ENCODE data around the gene CCDC13. TPM values are rescaled to one million over a fixed set of nuclear protein-coding genes. Genes with fewer than 3 reads are reported as not detected.
A peak's percentile ranks its signal among the peaks of the same experiment; 100 is the strongest.

Gene CCDC13
- total and polyA plus RNA-seq, 11 donors: 0.44 to 1.4 (median 0.83) TPM; not detected in 1

- ATAC-seq (peak; percentile 99 to 100 (median 100)), DNase-seq (peak; percentile 97 to 98 (median 98))
- TF ChIP-seq POLR2A (IDR thresholded peaks at IDR 0.05): peak; percentile 79 to 98
- no peak for TF ChIP-seq CTCF (IDR thresholded peaks at IDR 0.05)
- peak within 1 kb of the TSS; percentile 88 to 99 (median 96) for H3K27ac ChIP-seq
- H3K9me3 ChIP-seq: no peaks in the 10 kb centered on the region
- 1 to 2% (median 1%) methylated on average over 32 to 63 of the region's 63 CpGs for WGBS, 4 donors
- peaks cover 4 to 50% (median 35%) of the 10 kb centered on the region in 12 donors for H3K4me1 ChIP-seq
- peaks cover 0 to 4% (median 0%) of the 10 kb centered on the region in 9 donors for H3K36me3 ChIP-seq
- H3K27me3 ChIP-seq: no peaks in the 10 kb centered on the region
- H3K4me3 ChIP-seq: peak within 1 kb of the TSS; percentile 58 to 96 (median 84)
- intact Hi-C loops (cut with DNase I): no loop called here
Measured at GRCh38 chr3:42804106-42804830, 31.2 kb upstream of the CCDC13 start, which contains the start of gene HIGD1A. HIGD1A (minus strand) TSS chr3:42804490; CDS start chr3:42794253, 10,237 bp downstream.

- WGBS, 4 donors: 1 to 2% (median 1%) methylated on average over 33 of the region's 33 CpGs
- Histone ChIP-seq H3K36me3 (peaks cover 0 to 4% (median 0%) of the 10 kb centered on the region in 9 donors), H3K4me1 (peaks cover 4 to 51% (median 35%) of the 10 kb centered on the region in 12 donors), H3K27ac (peak overlapping the region; percentile 88 to 99 (median 96)), H3K27me3 (no peaks in the 10 kb centered on the region), H3K9me3 (no peaks in the 10 kb centered on the region), H3K4me3 (peak overlapping the region; percentile 58 to 96 (median 84))
- TF ChIP-seq CTCF (IDR thresholded peaks at IDR 0.05): no peak
- no peak for TF ChIP-seq POLR2A (IDR thresholded peaks at IDR 0.05)
- DNase-seq: peak; percentile 43 to 77 (median 61)
- peak; percentile 41 to 68 (median 66) for ATAC-seq
- intact Hi-C loops (cut with DNase I): no loop called here
Measured at GRCh38 chr3:42803414-42804105, 30.5 kb upstream of the CCDC13 start.

GRCh38 chr3:42802876-42803413 lies 29.9 kb upstream of the CCDC13 start:
- DNase-seq: no peak
- Histone ChIP-seq H3K4me1 (peaks cover 4 to 51% (median 35%) of the 10 kb centered on the region in 12 donors), H3K36me3 (peaks cover 0 to 4% (median 0%) of the 10 kb centered on the region in 9 donors), H3K9me3 (no peaks in the 10 kb centered on the region), H3K4me3 (peak overlapping the region; percentile 58 to 96 (median 84)), H3K27ac (peak overlapping the region; percentile 88 to 99 (median 96)), H3K27me3 (no peaks in the 10 kb centered on the region)
- no peak for TF ChIP-seq POLR2A (IDR thresholded peaks at IDR 0.05)
- no peak for TF ChIP-seq CTCF (IDR thresholded peaks at IDR 0.05)
- 29 to 44% (median 40%) methylated on average over 11 of the region's 11 CpGs for WGBS, 4 donors
- ATAC-seq: no peak
- intact Hi-C loops (cut with DNase I): no loop called here

- 85 to 88% (median 87%) methylated on average over 4 of the region's 4 CpGs for WGBS, 4 donors
- Histone ChIP-seq H3K27ac (peak overlapping the region in 3 of 12 donors; percentile 98 to 99 (median 98)), H3K4me1 (peaks cover 4 to 51% (median 35%) of the 10 kb centered on the region in 12 donors), H3K36me3 (peaks cover 0 to 4% (median 0%) of the 10 kb centered on the region in 9 donors), H3K4me3 (peak overlapping the region in 1 of 12 donors; percentile 78), H3K27me3 (no peaks in the 10 kb centered on the region), H3K9me3 (no peaks in the 10 kb centered on the region)
- no peak for DNase-seq
- no peak for TF ChIP-seq POLR2A (IDR thresholded peaks at IDR 0.05)
- TF ChIP-seq CTCF (IDR thresholded peaks at IDR 0.05): no peak
- intact Hi-C loops (cut with DNase I): no loop called here
- ATAC-seq: no peak
Measured at GRCh38 chr3:42801784-42802183, 28.7 kb upstream of the CCDC13 start.
